CD14-positive monocyte (primary cell): ENCODE measurements around the gene PXDC1. TPM values are rescaled to one million over a fixed set of nuclear protein-coding genes. Genes with fewer than 3 reads are reported as not detected.

Experiments
- DNase-seq, 3 donors: peaks; one replicate each; pipeline ENCODE4 v3.0.0-alpha.2; 2011 to 2022
- H2AFZ ChIP-seq: 2 replicates; pipeline ENCODE4 v1.6.0; 2012; ENCODE audit warnings: mild to moderate bottlenecking, low read depth, low read length, inconsistent platforms; ENCODE audit not compliant: insufficient read depth, poor library complexity, severe bottlenecking
- H3K27ac ChIP-seq, 2 donors: 1 replicate in 1 of 2; 2 replicates in 1 of 2; pipeline ENCODE4 v1.5.1; 2012 to 2013; ENCODE audit warnings: low read length in 2 of 2, control low read depth in 1 of 2, inconsistent platforms in 1 of 2, low read depth in 1 of 2, mild to moderate bottlenecking in 1 of 2
- H3K27me3 ChIP-seq, 2 donors: one replicate each; pipeline versions ENCODE4 v1.6.0 to v1.6.1; 2011 to 2013; ENCODE audit warnings: low read length in 2 of 2; ENCODE audit not compliant: control insufficient read depth in 2 of 2, insufficient read depth in 2 of 2
- H3K36me3 ChIP-seq, 2 donors: replicated peaks in 1 of 2; 1 replicate in 1 of 2; 2 replicates in 1 of 2; pipeline versions ENCODE4 v1.5.1 to v1.6.1; 2012 to 2013; ENCODE audit warnings: low read length in 2 of 2, control low read depth in 1 of 2, inconsistent platforms in 1 of 2, mild to moderate bottlenecking in 1 of 2; ENCODE audit not compliant: insufficient read depth in 2 of 2, control insufficient read depth in 1 of 2
- H3K4me1 ChIP-seq, 2 donors: 1 replicate in 1 of 2; 2 replicates in 1 of 2; pipeline versions ENCODE4 v1.5.1 to v1.6.1; 2012 to 2013; ENCODE audit warnings: low read length in 2 of 2, control low read depth in 1 of 2, inconsistent platforms in 1 of 2, mild to moderate bottlenecking in 1 of 2, moderate library complexity in 1 of 2; ENCODE audit not compliant: insufficient read depth in 2 of 2, control insufficient read depth in 1 of 2
- H3K4me2 ChIP-seq: replicated peaks from 2 replicates; pipeline ENCODE3; 2012; ENCODE audit warnings: low read length, moderate library complexity, mild to moderate bottlenecking; ENCODE audit not compliant: poor library complexity, severe bottlenecking; ENCODE audit errors: extremely low read depth
- H3K4me3 ChIP-seq, 3 experiments: fragments of 200-600 bp in 1 of 3; sonication (generic) in 1 of 3; replicated peaks in 1 of 3; 1 replicate in 2 of 3; 2 replicates in 1 of 3; pipeline ENCODE4 v1.5.1; 2011 to 2013; ENCODE audit warnings: low read length in 3 of 3, mild to moderate bottlenecking in 3 of 3, control low read depth in 2 of 3, low read depth in 2 of 3, inconsistent platforms in 1 of 3, moderate library complexity in 1 of 3
- H3K79me2 ChIP-seq: 2 replicates; pipeline ENCODE4 v1.6.0; 2012; ENCODE audit warnings: mild to moderate bottlenecking, control low read depth, inconsistent platforms, low read length, moderate library complexity; ENCODE audit not compliant: insufficient read depth
- H3K9ac ChIP-seq: 2 replicates; pipeline ENCODE4 v1.6.0; 2017; ENCODE audit warnings: low read length, mild to moderate bottlenecking; ENCODE audit not compliant: insufficient read depth, poor library complexity, severe bottlenecking
- H3K9me3 ChIP-seq, 2 donors: replicated peaks in 1 of 2; 1 replicate in 1 of 2; 2 replicates in 1 of 2; pipeline versions ENCODE4 v1.5.1 to v1.6.1; 2012 to 2013; ENCODE audit warnings: low read length in 2 of 2, control low read depth in 1 of 2; ENCODE audit not compliant: control insufficient read depth in 1 of 2, insufficient read depth in 1 of 2
- H4K20me1 ChIP-seq: 2 replicates; pipeline ENCODE4 v1.6.0; 2012; ENCODE audit warnings: mild to moderate bottlenecking, low read length, control low read depth, moderate library complexity; ENCODE audit not compliant: insufficient read depth
- H3K27ac Mint-ChIP-seq, 7 donors: one replicate each; pipeline ENCODE4 v1.8.0; 2020; ENCODE audit warnings: mild to moderate bottlenecking in 7 of 7, mixed read lengths in 7 of 7, moderate library complexity in 6 of 7, inconsistent platforms in 2 of 7
- H3K27me3 Mint-ChIP-seq, 3 donors: one replicate each; pipeline ENCODE4 v1.8.0; 2021 to 2022; ENCODE audit warnings: low read depth in 3 of 3, mild to moderate bottlenecking in 3 of 3, mixed read lengths in 3 of 3, moderate library complexity in 3 of 3, inconsistent platforms in 1 of 3
- H3K36me3 Mint-ChIP-seq, 2 donors: one replicate each; pipeline ENCODE4 v1.8.0; 2020; ENCODE audit warnings: mixed read lengths in 2 of 2, inconsistent platforms in 1 of 2, mild to moderate bottlenecking in 1 of 2
- H3K4me1 Mint-ChIP-seq: one replicate; pipeline ENCODE4 v1.8.0; 2020; ENCODE audit warnings: mild to moderate bottlenecking, mixed read lengths
- H3K4me3 Mint-ChIP-seq, 2 donors: one replicate each; pipeline ENCODE4 v1.8.0; 2020; ENCODE audit warnings: mild to moderate bottlenecking in 2 of 2, mixed read lengths in 2 of 2, moderate library complexity in 1 of 2
- H3K9me3 Mint-ChIP-seq, 7 donors: one replicate each; pipeline ENCODE4 v1.8.0; 2020 to 2022; ENCODE audit warnings: mixed read lengths in 7 of 7, mild to moderate bottlenecking in 6 of 7, moderate library complexity in 6 of 7, inconsistent platforms in 2 of 7
- WGBS: methylation state at CpG from one replicate; pipeline ENCODE4 v1.1.5; 2013; ENCODE audit warnings: missing lambda C conversion rate; ENCODE audit not compliant: insufficient coverage; 5-methylcytosine and 5-hydroxymethylcytosine counted together
- intact Hi-C, 2 donors: fragments of 100-400 bp; cut with micrococcal nuclease; formaldehyde crosslinking; loops; one replicate each; pipeline versions ENCODE4 v1.15.0 to v1.15.1; 2023
- polyA plus RNA-seq, 3 donors: library from polyadenylated mRNA; depleted of rRNA in 1 of 3; unstranded in 2 of 3; stranded (reverse) in 1 of 3; fragments of 300-500 nt in 2 of 3; fragments of >200 nt in 1 of 3; fragmentation: Illumina TruSeq in 2 of 3; gene quantifications; 1 replicate in 2 of 3; 2 replicates in 1 of 3; pipeline ENCODE4 v1.2.3, GENCODE V29; 2012 to 2021
- TF ChIP-seq, protein P1 (sequence below): fragments of 200-600 bp; IDR thresholded peaks from one replicate; pipeline ENCODE4 v1.8.0; 2022; ENCODE audit warnings: antibody characterized with exemption, mild to moderate bottlenecking

PXDC1 gene
- polyA plus RNA-seq, 3 donors, result 0.48 to 0.92 (median 0.55) TPM

DNA sequence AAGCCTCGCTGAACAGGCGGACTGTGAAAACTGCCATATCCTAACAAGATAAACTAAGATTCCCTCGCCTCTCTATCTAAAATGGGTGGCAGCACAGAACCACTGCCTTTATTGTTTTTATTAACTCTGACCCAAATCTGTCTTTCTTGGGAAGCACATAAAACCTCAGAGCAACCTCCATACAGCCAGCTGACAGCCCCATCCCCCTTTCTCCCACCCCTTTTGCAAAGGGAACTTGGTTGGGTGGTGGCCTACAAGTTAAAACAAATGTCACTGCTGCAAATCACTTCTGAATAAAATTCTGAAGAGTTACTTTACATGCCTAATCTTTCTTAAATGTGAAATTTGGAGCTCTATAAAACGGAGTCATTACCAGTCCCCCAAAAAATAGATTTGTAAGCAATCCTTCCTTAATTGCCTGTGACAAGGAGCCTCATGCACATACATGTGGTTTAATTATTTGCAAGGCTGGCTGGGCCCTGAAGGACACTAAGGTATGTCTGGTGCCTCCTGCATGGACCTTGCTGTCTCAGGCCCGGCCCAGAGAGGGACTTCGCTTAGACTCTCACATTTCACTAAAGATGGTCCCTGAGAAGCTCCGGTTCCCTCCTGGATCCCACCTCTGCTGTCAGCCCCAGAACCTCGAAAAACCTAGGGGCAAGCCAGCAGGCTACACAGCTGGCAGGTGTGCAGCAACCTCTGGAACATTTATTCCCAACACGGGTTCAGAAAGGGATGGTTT, 21.7 kb downstream of the PXDC1 start:
- Mint-ChIP-seq H3K27me3 (peaks cover 3 to 4% (median 3%) of the 10 kb centered on the region in 3 donors), H3K36me3 (no peaks in the 10 kb centered on the region), H3K4me3 (no peak overlapping the region), H3K27ac (no peak overlapping the region), H3K4me1 (peaks cover 2% of the 10 kb centered on the region), H3K9me3 (peaks cover 0 to 2% (median under 1%) of the 10 kb centered on the region in 7 donors)
- Histone ChIP-seq H3K4me3 (no peak overlapping the region), H3K27me3 (no peaks in the 10 kb centered on the region), H4K20me1 (no peaks in the 10 kb centered on the region), H2AFZ (no peak overlapping the region), H3K9me3 (no peaks in the 10 kb centered on the region), H3K27ac (no peak overlapping the region), H3K79me2 (no peaks in the 10 kb centered on the region), H3K4me2 (no peak overlapping the region), H3K36me3 (no peaks in the 10 kb centered on the region), H3K9ac (no peak overlapping the region), H3K4me1 (no peaks in the 10 kb centered on the region)
- TF ChIP-seq, protein P1, sequence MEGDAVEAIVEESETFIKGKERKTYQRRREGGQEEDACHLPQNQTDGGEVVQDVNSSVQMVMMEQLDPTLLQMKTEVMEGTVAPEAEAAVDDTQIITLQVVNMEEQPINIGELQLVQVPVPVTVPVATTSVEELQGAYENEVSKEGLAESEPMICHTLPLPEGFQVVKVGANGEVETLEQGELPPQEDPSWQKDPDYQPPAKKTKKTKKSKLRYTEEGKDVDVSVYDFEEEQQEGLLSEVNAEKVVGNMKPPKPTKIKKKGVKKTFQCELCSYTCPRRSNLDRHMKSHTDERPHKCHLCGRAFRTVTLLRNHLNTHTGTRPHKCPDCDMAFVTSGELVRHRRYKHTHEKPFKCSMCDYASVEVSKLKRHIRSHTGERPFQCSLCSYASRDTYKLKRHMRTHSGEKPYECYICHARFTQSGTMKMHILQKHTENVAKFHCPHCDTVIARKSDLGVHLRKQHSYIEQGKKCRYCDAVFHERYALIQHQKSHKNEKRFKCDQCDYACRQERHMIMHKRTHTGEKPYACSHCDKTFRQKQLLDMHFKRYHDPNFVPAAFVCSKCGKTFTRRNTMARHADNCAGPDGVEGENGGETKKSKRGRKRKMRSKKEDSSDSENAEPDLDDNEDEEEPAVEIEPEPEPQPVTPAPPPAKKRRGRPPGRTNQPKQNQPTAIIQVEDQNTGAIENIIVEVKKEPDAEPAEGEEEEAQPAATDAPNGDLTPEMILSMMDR, result no peak
- DNase-seq, result no peak
- 93% methylated on average over 5 of the region's 9 CpGs for WGBS
- intact Hi-C loops, result loop anchor here in 1 of 2 donors (2.0 kb wide), 1 partner anchor 451 kb away; no protein-coding TSS in a partner anchor

DNA sequence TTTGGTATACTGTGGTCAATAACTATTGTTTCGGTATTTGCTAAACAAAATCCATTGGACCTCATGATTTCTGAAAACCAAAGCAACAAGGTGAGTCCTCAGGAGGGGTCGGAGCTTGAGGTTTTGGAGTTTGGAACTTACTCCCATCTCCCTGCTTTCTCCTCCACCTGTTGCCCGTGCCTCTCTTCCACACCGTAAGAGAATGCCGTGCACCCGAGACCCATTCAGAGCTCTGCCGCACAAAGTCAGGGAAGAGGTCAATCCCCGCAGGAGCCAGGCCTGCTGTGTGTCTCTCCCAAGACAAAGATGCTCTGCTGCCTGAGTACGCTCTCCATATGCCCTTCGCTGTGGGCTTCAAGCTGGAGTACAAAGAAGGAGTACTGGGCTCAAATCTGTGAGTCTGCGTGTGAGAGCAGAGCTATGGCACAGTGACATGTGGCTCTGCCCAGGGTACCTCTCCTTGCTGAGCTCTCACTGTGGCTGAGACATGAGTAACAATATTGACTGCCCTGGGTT, 23.9 kb downstream of the PXDC1 start:
- intact Hi-C loops, result loop anchor here in 1 of 2 donors (2.0 kb wide), 1 partner anchor 449 kb away; no protein-coding TSS in a partner anchor
- DNase-seq, result no peak
- Histone ChIP-seq H4K20me1 (no peaks in the 10 kb centered on the region), H3K27me3 (no peaks in the 10 kb centered on the region), H3K4me2 (no peak overlapping the region), H2AFZ (no peak overlapping the region), H3K27ac (no peak overlapping the region), H3K9ac (no peak overlapping the region), H3K9me3 (no peaks in the 10 kb centered on the region), H3K4me3 (no peak overlapping the region), H3K4me1 (no peaks in the 10 kb centered on the region), H3K79me2 (no peaks in the 10 kb centered on the region), H3K36me3 (no peaks in the 10 kb centered on the region)
- Mint-ChIP-seq H3K4me3 (no peak overlapping the region), H3K4me1 (peaks cover 2% of the 10 kb centered on the region), H3K27ac (no peak overlapping the region), H3K36me3 (no peaks in the 10 kb centered on the region), H3K9me3 (no peaks in the 10 kb centered on the region), H3K27me3 (peaks cover 3 to 6% (median 3%) of the 10 kb centered on the region in 3 donors)
- TF ChIP-seq, protein P1, result no peak
- WGBS, result 98% methylated on average over 9 of the region's 11 CpGs
